MG63 (cell line): ENCODE data around the gene KIAA1328. TPM values are rescaled to one million over a fixed set of nuclear protein-coding genes. Genes with fewer than 3 reads are reported as not detected.

Experiments used
- total RNA-seq: library from RNA; depleted of rRNA; stranded (reverse); fragments of >200 nt; shearing (Covaris generic); gene quantifications from 2 replicates; pipeline ENCODE4 v1.2.3, GENCODE V29; 2014; ENCODE audit warnings: low replicate concordance; rRNA removed

The KIAA1328 gene
- total RNA-seq, 1 experiment from 2014 or later = 2.4 TPM

Other genes starting within 250 kb of the KIAA1328 start
- gene TPGS2, start 125 bp upstream of the KIAA1328 start, total RNA-seq = 127 and 137 TPM in 2 replicates